Stimulated activated naive CD4-positive, alpha-beta T cell (primary cell): ENCODE results near the gene STAU1.
"Not testable (repeated sequence)": the region's sequence is repeated elsewhere in the genome, so short reads cannot be mapped to it uniquely, and the experiment has no call there.

Experiments
- DNase-seq, 6 experiments: peaks; one replicate each; lab custom pipeline; 2025; lab: John Stamatoyannopoulos, UW

STAU1 gene

GRCh38 chr20:49122920-49123319, 65.2 kb downstream of the STAU1 start:
- DNase-seq: no peak

GRCh38 chr20:49119988-49120387, 68.1 kb downstream of the STAU1 start:
- DNase-seq: no peak

- DNase-seq: no peak
Observed at GRCh38 chr20:49118307-49118706, 69.8 kb downstream of the STAU1 start.

- no peak for DNase-seq
Observed at GRCh38 chr20:49115564-49115963, 72.6 kb downstream of the STAU1 start.

DNA sequence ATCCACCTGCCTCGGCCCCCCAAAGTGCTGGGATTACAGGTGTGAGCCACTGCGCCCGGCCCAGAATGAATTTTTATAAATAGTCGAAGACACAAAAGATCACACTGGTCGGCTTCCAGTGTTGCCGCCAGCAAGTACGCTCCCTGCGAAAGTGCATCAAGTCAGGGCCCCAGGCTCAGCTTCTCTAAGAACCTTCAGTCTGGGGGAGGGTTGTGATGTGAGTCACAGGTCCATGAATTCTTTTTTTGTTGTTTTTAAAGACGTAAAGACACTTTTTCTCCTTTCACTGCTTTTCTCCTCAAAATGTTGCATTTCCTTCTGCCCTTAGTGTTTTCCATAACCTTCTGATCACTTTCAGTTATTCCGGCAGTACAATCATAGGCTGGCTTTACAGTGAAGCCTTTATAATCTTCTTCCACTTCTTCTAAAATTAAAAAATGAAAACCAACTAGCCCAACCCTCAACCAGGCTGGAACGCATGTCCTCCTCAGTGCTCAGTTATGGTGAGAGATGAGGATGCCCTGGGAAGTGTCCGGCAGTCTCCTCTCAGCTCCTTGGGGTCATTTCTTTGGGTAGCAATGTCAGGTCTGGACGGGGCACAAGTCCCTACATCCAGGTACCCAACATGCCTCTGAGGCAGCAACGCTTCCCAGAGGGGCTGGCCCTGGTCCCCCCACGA, 75.4 kb downstream of the STAU1 start:
- no peak for DNase-seq

GRCh38 chr20:49110767-49111694, 77.1 kb downstream of the STAU1 start:
- no peak for DNase-seq

GRCh38 chr20:49106328-49106727, 81.8 kb downstream of the STAU1 start:
- DNase-seq: no peak

DNA sequence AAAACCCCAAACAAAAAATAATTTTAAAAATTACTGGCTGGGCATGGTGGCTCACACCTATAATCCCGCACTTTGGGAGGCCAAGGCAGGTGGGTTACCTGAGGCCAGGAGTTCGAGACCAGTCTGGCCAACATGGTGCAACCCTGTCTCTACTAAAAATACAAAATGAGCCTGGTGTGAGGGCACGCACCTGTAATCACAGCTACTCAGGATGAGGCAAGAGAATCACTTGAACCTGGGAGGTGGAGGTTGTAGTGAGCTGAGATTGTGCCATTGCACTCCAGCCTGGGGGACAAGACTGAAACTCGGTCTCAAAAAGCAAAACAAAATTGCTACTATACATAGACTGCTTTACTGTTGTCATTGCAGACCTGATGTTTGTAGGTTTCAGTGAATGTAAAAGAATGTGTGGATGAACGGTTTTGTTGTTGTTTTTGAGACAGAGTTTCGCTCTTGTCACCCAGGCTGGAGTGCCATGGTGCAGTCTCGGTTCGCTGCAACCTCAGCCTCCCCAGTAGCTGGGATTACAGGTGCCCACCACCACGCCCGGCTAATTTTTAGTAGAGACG, 83.1 kb downstream of the STAU1 start:
- not testable (repeated sequence) for DNase-seq

DNA sequence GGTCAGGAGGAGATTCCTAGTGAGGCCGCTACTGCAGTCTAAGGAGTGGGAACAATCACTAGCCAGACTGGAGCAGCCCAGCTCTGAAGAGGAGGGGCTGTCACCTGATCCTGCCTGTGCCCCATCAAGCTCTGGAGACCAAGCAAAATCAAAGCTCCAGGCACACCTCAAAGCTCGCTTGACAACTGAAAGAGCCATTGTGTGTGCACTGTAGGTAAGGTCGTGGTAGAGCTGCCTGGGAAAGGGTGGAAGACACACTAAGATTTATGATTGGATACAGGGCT, 83.8 kb downstream of the STAU1 start:
- DNase-seq: no peak

DNA sequence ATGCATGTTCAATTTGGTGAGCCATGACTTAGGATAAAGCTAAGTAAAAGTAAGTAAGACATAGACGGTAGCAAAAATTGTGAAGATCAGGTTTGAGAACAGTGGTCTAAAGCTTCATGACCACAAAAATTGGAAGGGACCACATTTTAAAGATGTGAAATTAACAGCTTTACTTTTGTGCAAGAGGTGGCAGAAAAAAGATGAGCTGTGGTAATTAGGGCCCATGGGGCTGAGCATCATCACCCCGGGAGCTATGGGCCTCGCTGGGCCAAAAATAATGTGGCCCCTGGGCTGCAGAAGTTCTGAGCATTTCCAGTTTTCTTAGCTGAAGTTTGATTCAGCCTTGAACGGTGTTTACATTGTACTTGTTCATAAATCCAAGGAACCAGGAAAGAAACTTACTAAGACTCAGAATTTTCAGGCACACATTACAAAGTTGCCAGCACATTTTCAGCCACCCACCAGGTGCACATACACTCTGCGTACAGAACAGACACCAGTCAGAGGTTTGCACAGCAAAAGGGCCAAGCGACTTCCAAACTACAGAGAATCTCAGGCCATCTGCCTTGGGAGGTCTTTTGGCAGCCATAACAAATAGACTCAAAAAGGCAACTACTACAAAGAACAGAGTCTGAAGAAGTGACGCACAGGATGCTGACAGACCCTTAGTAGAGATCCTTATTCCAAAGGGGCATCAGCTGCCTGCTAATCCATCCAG, 84.3 kb downstream of the STAU1 start:
- no peak for DNase-seq

DNA sequence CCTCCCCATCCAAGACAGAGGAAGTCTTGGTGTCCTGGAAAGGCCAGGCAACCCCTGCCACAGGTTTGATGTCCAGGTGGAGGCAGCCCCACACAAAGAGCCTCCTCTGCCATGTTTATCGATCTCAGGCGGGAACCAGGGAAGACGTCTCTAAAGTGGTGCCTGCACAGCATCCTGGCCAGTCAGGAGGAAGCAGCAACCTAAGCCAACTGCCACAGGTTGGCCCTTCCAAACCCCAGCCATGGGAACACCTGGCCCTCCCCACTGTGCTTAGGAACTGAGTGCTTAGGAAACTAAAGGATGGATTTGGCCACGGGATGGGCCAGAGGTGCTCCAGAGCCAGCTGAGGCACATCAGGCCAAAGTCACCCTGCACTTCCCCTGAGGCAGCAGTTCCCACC, 85.1 kb downstream of the STAU1 start:
- DNase-seq: no peak

- no peak for DNase-seq
Observed at GRCh38 chr20:49100972-49101371, 87.2 kb downstream of the STAU1 start.

GRCh38 chr20:49100292-49100691, 87.8 kb downstream of the STAU1 start:
- not testable (repeated sequence) for DNase-seq

DNA sequence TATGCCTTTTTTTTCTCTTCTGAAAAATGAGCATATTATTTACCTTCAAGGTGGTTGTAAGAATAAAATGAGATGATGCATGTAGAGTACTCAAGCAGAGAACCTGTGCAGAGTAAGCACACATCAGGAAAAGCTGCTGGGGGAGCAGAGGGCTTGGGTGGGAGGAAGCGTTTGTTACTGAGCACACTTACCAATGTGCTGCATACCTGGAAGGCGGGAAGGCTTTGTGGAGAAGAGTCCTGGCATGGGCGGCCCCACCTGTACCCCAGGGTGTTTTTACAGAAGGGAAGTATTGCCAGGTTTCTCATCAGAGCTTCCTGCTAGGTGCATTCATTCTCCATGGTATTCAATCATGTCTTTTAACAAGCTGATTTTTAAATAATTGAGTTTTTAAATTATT, 89.1 kb downstream of the STAU1 start:
- DNase-seq: no peak

DNA sequence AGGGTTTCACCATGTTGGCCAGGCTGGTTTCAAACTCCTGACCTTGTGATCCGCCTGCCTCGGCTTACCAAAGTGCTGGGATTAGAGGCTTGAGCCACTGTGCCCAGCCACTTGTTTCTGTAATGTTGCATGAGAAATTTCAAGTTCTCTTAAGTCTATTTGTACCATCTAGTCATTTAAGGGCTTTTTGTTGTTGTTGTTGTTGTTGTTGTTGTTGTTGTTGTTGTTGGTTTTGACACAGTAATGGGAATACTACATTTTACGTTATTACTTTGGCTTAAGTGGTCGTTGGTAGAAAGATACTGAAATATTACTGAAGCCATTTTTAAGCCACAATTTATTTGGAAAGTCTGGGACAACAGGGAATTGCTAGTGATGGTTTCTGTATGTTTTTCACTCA, 90.0 kb downstream of the STAU1 start:
- DNase-seq: no peak

DNA sequence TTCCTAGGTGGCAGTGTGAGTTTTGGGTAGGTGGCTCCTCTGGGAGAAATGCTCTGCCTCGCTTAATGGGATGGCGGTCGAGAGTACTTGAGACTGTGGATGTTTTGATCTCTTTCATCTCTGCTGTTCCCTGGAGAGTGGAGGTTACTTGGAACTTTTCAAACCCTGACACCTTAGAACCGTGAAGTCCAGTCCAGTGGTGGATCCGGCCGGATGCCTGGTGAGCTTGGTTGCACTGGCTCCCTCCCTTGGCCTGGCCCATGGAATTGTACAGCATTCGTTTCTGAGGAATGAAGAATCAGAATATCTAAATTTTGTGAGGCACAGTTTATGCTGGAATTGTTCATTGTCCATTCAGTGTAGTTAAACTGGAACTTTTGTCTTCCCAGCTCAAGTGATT, 91.0 kb downstream of the STAU1 start:
- no peak for DNase-seq

- DNase-seq: no peak
Observed at GRCh38 chr20:49096203-49096730, 91.9 kb downstream of the STAU1 start.

DNA sequence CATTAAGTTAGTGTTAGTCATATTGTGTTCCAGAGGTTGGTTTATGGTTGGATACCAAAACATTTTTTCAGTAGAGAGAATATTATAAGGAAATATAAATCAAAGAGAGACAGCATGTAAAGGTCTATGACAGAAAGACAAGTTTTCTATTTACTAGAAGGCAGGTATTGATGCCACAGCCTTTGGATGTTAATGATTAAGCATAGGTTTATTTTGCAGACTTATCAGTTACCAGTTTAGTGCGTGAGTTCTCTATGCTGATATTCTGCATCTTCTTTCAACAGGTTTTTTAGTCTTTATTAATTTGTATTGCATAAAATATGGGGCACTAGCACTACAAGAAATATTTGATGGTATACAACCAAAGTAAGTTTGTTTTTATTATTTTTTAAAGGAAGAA, 96.4 kb downstream of the STAU1 start:
- DNase-seq: no peak

- DNase-seq: no peak
Observed at GRCh38 chr20:49091104-49091503, 97.0 kb downstream of the STAU1 start.

- DNase-seq: not testable (repeated sequence)
Observed at GRCh38 chr20:49082295-49082694, 105.8 kb downstream of the STAU1 start.

GRCh38 chr20:49078310-49078709, 109.8 kb downstream of the STAU1 start:
- DNase-seq: no peak

DNA sequence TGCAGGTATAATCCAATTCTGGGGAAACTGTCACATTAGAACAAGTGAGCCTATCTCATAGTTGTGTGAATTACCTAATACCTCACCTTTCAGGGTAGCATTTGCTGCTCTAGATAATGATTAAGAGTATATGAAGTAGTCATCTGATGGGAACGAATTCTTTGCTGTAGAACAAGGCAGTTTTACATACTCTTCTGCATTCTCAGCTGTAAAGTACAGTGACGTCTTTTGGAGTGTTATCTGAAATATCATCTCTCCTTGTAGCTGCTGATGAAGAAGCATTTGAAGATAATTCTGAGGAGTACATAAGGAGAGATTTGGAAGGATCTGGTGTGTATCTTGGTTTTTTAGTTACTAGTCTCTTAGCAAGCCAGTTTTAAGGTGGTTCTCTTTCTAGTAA, 113.6 kb downstream of the STAU1 start:
- no peak for DNase-seq
